Upper lobe of left lung (tissue), 4 donors: Measurements from ENCODE around the gene NDUFAF3.

ENCODE experiments used
- POLR2A ChIP-seq, 4 donors: fragments of 450-650 bp; IDR thresholded peaks; one replicate each; pipeline ENCODE4 v1.5.1; 2016 to 2017; ENCODE audit warnings: antibody characterized with exemption in 4 of 4, mild to moderate bottlenecking in 2 of 4
- TF ChIP-seq, protein P1 (sequence below), 6 experiments: fragments of 450-650 bp in 4 of 6; fragments of 200-600 bp in 2 of 6; sonication (generic) in 2 of 6; IDR thresholded peaks; one replicate each; pipeline ENCODE4 v1.5.1; 2016 to 2019; ENCODE audit warnings: antibody characterized with exemption in 6 of 6

DNA sequence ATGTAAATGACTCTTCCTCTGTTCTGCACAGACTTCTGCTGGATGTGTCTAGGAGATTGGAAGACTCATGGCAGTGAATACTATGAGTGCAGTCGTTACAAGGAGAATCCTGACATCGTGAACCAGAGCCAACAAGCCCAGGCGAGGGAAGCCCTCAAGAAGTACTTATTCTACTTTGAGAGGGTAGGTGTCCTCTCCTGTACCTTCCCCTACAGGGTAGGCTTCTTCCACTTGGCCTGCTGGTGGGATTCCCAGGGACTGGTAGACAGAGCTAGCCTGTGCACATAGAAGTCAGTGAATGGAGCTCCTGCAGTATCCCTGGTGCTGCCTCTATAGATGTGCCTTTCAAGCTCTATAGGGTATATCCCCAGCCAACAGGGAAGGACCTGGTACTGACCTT lies 42.5 kb upstream of the NDUFAF3 start:
- TF ChIP-seq, protein P1, sequence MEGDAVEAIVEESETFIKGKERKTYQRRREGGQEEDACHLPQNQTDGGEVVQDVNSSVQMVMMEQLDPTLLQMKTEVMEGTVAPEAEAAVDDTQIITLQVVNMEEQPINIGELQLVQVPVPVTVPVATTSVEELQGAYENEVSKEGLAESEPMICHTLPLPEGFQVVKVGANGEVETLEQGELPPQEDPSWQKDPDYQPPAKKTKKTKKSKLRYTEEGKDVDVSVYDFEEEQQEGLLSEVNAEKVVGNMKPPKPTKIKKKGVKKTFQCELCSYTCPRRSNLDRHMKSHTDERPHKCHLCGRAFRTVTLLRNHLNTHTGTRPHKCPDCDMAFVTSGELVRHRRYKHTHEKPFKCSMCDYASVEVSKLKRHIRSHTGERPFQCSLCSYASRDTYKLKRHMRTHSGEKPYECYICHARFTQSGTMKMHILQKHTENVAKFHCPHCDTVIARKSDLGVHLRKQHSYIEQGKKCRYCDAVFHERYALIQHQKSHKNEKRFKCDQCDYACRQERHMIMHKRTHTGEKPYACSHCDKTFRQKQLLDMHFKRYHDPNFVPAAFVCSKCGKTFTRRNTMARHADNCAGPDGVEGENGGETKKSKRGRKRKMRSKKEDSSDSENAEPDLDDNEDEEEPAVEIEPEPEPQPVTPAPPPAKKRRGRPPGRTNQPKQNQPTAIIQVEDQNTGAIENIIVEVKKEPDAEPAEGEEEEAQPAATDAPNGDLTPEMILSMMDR (IDR thresholded peaks at IDR 0.05) = no peak
- no peak for TF ChIP-seq POLR2A (IDR thresholded peaks at IDR 0.05)
